Sigmoid colon (tissue), 7 donors: ENCODE measurements around the gene CCDC70. TPM values are rescaled to one million over a fixed set of nuclear protein-coding genes. Genes with fewer than 3 reads are reported as not detected.
"Not testable (repeated sequence)": the region's sequence is repeated elsewhere in the genome, so short reads cannot be mapped to it uniquely, and the experiment has no call there.

ENCODE experiments used
- DNase-seq: peaks from one replicate; pipeline ENCODE4 v3.0.0-alpha.2; 2019
- H3K27ac ChIP-seq, 4 donors: fragments of 200-600 bp; sonication (generic); one replicate each; pipeline ENCODE4 v1.5.1; 2016 to 2019; ENCODE audit warnings: mild to moderate bottlenecking in 1 of 4
- H3K27me3 ChIP-seq, 3 donors: fragments of 200-600 bp; sonication (generic); one replicate each; pipeline ENCODE4 v1.5.1; 2019; ENCODE audit warnings: mild to moderate bottlenecking in 1 of 3
- H3K36me3 ChIP-seq, 4 donors: fragments of 200-600 bp; sonication (generic); one replicate each; pipeline ENCODE4 v1.5.1; 2016 to 2019
- H3K4me1 ChIP-seq, 4 donors: fragments of 200-600 bp; sonication (generic); one replicate each; pipeline ENCODE4 v1.5.1; 2017 to 2019
- H3K4me3 ChIP-seq, 4 donors: fragments of 200-600 bp; sonication (generic); one replicate each; pipeline ENCODE4 v1.5.1; 2017 to 2019; ENCODE audit warnings: mild to moderate bottlenecking in 2 of 4, moderate library complexity in 1 of 4
- H3K9me3 ChIP-seq, 4 donors: fragments of 200-600 bp in 3 of 4; sonication (generic) in 3 of 4; one replicate each; pipeline versions ENCODE4 v1.5.1 to v1.6.1; 2013 to 2019
- CTCF ChIP-seq, 4 experiments: fragments of 450-650 bp in 3 of 4; fragments of 200-600 bp in 1 of 4; IDR thresholded peaks; one replicate each; pipeline ENCODE4 v1.5.1; 2016 to 2019; ENCODE audit warnings: antibody characterized with exemption in 4 of 4, mild to moderate bottlenecking in 3 of 4, moderate library complexity in 2 of 4
- EP300 ChIP-seq, 4 donors: sonication (generic); formaldehyde crosslinking; IDR thresholded peaks; one replicate each; pipeline ENCODE4 v1.6.1; 2017; ENCODE audit warnings: antibody characterized with exemption in 4 of 4
- POLR2A ChIP-seq, 2 donors: fragments of 450-650 bp; IDR thresholded peaks; one replicate each; pipeline ENCODE4 v1.6.1; 2016; ENCODE audit warnings: antibody characterized with exemption in 2 of 2, mild to moderate bottlenecking in 2 of 2, moderate library complexity in 2 of 2
- POLR2AphosphoS5 ChIP-seq, 4 donors: sonication (generic); formaldehyde crosslinking; IDR thresholded peaks; one replicate each; pipeline ENCODE4 v1.6.1; 2017; ENCODE audit warnings: antibody characterized with exemption in 4 of 4
- WGBS, 2 donors: extraction: QIAGEN DNeasy Blood & Tissue Kit; methylation state at CpG; one replicate each; pipeline ENCODE4 v1.1.7; 2013; 5-methylcytosine and 5-hydroxymethylcytosine counted together
- intact Hi-C: fragments of 100-400 bp; cut with DNase I; formaldehyde crosslinking; loops from one replicate; pipeline ENCODE4 v1.15.1; 2023
- polyA plus RNA-seq, 3 donors: library from polyadenylated mRNA; stranded (reverse); fragments of 200-250 nt; gene quantifications; one replicate each; pipeline ENCODE4 v1.2.3, GENCODE V29; 2013
- total RNA-seq, 4 donors: library from RNA; depleted of rRNA; stranded (reverse); fragments of >200 nt; gene quantifications; one replicate each; pipeline ENCODE4 v1.1.0, GENCODE V29; 2016
- donor health status: healthy with polysubstance abuse.
- donor health status: Bipolar disorder and iron deficiency.
- donor health status: healthy.

The CCDC70 gene
- total and polyA plus RNA-seq, 7 donors: not detected

DNA sequence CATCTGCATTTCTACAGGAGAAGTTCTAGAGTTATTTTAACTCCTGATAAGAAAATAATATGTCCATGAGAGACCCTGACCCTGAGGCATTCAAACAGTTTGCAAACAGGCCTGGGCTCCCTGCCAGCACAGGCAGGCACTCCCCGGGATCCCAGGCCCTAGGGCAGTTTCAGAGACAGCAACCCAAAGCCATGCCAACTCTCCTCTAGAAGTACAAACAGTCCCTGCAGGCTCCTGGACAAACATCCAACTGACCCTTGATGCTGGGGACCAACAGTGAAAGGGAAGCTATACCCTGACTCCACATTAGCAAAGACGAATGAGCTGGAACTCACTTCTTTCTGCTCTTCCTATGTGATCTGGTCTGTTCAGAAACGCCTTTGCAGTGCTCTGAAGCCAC lies 44.8 kb downstream of the CCDC70 start:
- no peak overlapping the region for H3K4me3 ChIP-seq
- H3K4me1 ChIP-seq: peaks cover 0 to 5% (median 0%) of the 10 kb centered on the region in 4 donors
- no peak overlapping the region for H3K27ac ChIP-seq
- WGBS, 2 donors: 35 to 67% methylated on average over 3 of the region's 3 CpGs
- no peak for DNase-seq
- H3K36me3 ChIP-seq: no peaks in the 10 kb centered on the region
- TF ChIP-seq EP300 (IDR thresholded peaks at IDR 0.05) (no peak), POLR2A (IDR thresholded peaks at IDR 0.05) (no peak), CTCF (IDR thresholded peaks at IDR 0.05) (no peak), POLR2AphosphoS5 (IDR thresholded peaks at IDR 0.05) (no peak)
- no peaks in the 10 kb centered on the region for H3K9me3 ChIP-seq
- H3K27me3 ChIP-seq: no peaks in the 10 kb centered on the region
- intact Hi-C loops: no loop called here

DNA sequence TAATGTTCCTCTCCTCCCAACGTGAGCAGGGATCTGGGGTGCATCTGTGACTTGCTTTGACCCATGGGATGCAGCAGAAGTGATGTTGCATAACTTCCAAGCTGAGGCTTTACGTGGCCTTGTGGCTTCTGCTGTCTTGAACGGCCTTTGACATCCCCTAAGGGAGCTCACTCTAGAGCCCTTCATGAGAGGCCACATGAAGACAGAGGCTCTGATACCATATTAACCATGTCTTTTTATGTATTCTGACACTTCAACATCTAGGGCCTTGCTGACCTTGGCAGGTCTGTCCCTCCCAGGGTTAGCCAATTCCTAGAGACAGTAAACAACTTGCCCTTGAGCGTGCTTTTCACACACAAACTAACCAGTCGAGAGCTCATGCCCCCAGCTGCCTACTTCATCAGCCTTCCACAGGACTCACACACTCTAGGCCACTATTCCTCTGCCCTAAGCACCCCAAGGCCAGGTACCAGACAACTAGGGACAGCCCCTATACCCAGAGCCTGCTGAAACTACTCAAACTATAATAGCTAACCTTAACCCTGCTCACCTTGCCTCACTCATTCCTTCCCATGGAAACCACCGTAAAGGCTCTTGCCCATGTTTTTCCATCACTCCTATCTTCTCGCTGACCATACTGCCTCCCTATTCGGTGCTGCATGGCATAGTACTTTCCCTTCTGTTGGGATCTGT lies 45.4 kb downstream of the CCDC70 start:
- TF ChIP-seq POLR2AphosphoS5 (IDR thresholded peaks at IDR 0.05) (no peak), CTCF (IDR thresholded peaks at IDR 0.05) (no peak), POLR2A (IDR thresholded peaks at IDR 0.05) (no peak), EP300 (IDR thresholded peaks at IDR 0.05) (no peak)
- 79 to 82% methylated on average over 8 of the region's 8 CpGs for WGBS, 2 donors
- intact Hi-C loops: no loop called here
- no peak overlapping the region for H3K4me3 ChIP-seq
- H3K27me3 ChIP-seq: no peaks in the 10 kb centered on the region
- no peak overlapping the region for H3K27ac ChIP-seq
- peaks cover 0 to 5% (median 0%) of the 10 kb centered on the region in 4 donors for H3K4me1 ChIP-seq
- H3K9me3 ChIP-seq: no peaks in the 10 kb centered on the region
- DNase-seq: no peak
- no peaks in the 10 kb centered on the region for H3K36me3 ChIP-seq

GRCh38 chr13:51909265-51909664 lies 47.5 kb downstream of the CCDC70 start:
- DNase-seq, H3K9me3 ChIP-seq, H3K27ac ChIP-seq, H3K4me3 ChIP-seq, intact Hi-C loops, H3K4me1 ChIP-seq, H3K27me3 ChIP-seq, H3K36me3 ChIP-seq: not testable (repeated sequence)
- 77 to 90% methylated on average over 5 of the region's 5 CpGs for WGBS, 2 donors

DNA sequence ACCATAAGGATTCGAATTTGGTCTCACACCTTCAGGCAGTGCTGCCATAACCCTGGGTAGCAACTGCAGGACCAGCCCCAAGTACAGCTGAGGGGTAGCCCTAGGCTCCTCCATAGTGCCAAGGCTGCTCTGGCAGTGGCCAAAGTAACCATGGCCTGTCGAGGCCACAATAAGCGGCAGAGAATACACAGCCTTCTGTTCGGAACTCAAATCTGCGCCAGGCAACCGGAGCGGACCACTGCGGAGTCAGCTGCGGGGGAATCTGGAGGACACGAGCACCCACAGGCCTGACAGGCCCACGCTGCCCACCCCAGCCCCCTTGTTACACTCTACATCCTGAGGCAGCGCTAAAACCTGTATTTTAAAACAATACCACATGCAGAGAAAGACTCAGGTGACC lies 48.7 kb downstream of the CCDC70 start:
- Histone ChIP-seq H3K27me3 (no peaks in the 10 kb centered on the region), H3K27ac (no peak overlapping the region), H3K4me1 (peaks cover 0 to 5% (median 0%) of the 10 kb centered on the region in 4 donors), H3K9me3 (no peaks in the 10 kb centered on the region), H3K36me3 (no peaks in the 10 kb centered on the region), H3K4me3 (no peak overlapping the region)
- WGBS, 2 donors: 94 to 95% methylated on average over 12 of the region's 12 CpGs
- no peak for DNase-seq
- intact Hi-C loops: no loop called here
- TF ChIP-seq POLR2AphosphoS5 (IDR thresholded peaks at IDR 0.05) (no peak), POLR2A (IDR thresholded peaks at IDR 0.05) (no peak), EP300 (IDR thresholded peaks at IDR 0.05) (no peak), CTCF (IDR thresholded peaks at IDR 0.05) (no peak)

- 75 to 89% methylated on average over 10 of the region's 10 CpGs for WGBS, 2 donors
- intact Hi-C loops: no loop called here
- no peak for DNase-seq
Observed at GRCh38 chr13:51912091-51912490, 50.3 kb downstream of the CCDC70 start.

More at GRCh38 chr13:51912091-51912490, 50.3 kb downstream of the CCDC70 start:
- Histone ChIP-seq H3K9me3 (no peaks in the 10 kb centered on the region), H3K4me1 (no peaks in the 10 kb centered on the region), H3K27ac (no peak overlapping the region), H3K27me3 (no peaks in the 10 kb centered on the region), H3K4me3 (no peak overlapping the region), H3K36me3 (no peaks in the 10 kb centered on the region)
- TF ChIP-seq EP300 (IDR thresholded peaks at IDR 0.05) (no peak), POLR2A (IDR thresholded peaks at IDR 0.05) (no peak), CTCF (IDR thresholded peaks at IDR 0.05) (no peak), POLR2AphosphoS5 (IDR thresholded peaks at IDR 0.05) (no peak)
